Pulmonary artery endothelial cell (primary cell): ENCODE data around the gene CLCN7. TPM values are rescaled to one million over a fixed set of nuclear protein-coding genes. Genes with fewer than 3 reads are reported as not detected.

Experiments
- DNase-seq: peaks from one replicate; pipeline ENCODE4 v3.0.0-alpha.2; 2011; ENCODE audit warnings: low read depth, low spot score
- total RNA-seq: library from RNA; depleted of rRNA; stranded (reverse); fragments of >200 nt; gene quantifications from 2 replicates; pipeline ENCODE4 v1.2.3, GENCODE V29; 2014

CLCN7 gene, protein sequence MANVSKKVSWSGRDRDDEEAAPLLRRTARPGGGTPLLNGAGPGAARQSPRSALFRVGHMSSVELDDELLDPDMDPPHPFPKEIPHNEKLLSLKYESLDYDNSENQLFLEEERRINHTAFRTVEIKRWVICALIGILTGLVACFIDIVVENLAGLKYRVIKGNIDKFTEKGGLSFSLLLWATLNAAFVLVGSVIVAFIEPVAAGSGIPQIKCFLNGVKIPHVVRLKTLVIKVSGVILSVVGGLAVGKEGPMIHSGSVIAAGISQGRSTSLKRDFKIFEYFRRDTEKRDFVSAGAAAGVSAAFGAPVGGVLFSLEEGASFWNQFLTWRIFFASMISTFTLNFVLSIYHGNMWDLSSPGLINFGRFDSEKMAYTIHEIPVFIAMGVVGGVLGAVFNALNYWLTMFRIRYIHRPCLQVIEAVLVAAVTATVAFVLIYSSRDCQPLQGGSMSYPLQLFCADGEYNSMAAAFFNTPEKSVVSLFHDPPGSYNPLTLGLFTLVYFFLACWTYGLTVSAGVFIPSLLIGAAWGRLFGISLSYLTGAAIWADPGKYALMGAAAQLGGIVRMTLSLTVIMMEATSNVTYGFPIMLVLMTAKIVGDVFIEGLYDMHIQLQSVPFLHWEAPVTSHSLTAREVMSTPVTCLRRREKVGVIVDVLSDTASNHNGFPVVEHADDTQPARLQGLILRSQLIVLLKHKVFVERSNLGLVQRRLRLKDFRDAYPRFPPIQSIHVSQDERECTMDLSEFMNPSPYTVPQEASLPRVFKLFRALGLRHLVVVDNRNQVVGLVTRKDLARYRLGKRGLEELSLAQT
- total RNA-seq = 48.3 and 73.8 TPM in 2 replicates

DNA sequence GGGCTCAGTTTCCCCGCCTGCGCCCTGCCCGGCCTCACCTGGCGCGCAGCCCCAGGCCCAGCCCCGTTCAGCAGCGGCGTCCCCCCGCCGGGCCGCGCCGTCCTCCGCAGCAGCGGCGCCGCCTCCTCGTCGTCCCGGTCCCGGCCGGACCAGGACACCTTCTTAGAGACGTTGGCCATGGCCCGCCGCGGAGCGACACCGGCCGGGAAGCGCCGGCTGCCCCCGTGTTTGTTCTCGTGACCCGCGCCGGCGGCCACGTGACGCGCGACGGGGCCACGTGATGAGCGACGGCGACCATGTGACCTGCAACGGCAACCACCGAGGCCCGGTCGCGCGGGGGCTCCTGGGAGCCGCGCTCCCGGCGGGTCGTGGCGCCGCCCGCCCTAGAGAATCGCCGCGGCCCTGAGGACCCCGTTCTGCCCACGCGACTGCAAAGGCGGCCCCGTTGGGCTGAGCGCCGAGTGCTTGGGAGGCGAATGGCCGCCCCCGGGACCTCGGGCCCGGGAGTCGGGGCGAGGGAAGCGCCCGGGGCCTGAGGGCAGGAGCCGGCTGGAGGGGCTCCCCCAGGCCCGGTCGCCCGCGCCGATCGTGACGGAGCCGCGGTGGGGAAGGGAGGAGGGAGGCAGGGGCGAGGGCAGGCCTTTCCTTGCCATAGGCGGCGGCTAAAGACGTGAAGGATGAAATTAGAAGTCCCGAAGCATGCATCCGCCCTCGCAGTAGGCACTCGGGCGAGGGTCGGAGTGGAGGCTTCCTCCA, at the start of gene CLCN7:
CLCN7 (minus strand) TSS at position 233 of the 756 bp plus-strand sequence; CDS start at position 179, 54 bp downstream.
- DNase-seq = peak; percentile 47

DNA sequence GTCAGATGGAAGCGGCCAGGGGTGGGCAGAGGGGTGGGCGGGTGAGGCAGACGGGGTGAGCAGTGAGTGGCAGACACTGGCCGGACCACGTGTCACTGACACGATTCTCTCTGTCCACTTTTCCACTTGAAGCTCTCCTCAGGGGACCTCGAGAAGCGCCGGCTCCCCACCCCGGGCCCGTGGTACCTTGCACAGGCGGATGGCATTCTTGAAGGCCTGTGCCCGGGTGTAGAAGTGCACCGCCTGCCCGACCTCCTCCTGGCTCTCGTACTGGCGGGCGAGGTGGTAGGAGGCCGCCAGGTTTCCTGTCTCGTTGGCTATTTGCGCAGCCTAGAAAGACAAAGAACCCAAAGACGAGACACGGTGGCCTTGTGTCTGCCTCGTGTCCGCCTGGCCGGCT, 49.5 kb upstream of the CLCN7 start:
- DNase-seq = no peak

DNA sequence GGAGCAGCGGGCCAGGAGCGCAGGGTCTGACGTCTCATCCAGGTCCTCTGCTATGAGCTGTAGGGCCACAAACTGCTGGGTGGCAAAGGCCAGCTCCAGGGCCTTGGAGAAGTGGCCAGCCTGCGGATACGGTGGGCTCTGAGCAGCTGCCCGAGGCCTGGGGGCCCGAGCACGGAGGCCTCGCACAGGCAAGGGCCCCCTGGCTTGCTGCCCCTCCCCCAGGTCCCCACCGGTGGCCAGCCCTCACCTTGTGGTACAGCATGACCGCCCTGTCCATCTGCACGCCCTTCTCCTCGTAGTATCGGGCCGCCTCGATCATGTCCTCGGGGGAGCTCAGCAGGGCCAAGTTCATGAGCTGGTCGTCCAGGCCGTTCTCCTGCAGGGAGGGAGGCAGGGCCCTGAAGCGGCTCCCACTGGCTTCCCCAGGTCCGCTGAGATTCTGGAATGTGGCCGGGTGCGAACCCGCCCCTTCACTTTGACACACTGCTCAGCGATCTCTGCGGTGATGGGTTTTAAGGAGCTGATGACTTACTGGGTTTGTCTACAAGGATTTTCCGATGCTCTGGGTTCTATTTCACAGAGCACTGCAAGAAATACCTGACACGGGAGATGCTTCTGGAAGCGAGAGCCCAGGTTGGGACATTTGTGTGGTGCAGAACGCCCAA, 48.9 kb upstream of the CLCN7 start:
- DNase-seq = no peak

DNA sequence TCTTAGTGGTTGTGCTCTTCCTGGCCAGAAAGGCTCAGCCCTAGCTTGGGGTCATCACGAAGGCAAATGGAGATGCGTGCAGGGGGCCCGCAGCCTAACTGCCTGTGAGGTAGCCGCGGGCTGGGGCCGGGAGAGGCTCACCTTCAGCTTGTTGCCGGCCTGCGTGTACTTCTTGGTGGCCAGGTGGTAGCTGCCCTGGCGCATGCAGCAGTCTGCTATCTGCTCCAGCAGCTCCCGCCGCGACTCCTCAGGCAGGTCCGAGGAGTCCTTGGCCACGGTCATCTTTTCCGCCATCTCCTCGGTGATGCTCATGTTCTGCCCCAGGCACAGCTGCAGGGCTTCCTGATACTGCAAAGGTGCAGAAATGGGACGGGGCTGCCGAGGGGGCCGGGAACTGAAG, 45.6 kb upstream of the CLCN7 start:
- no peak for DNase-seq

DNA sequence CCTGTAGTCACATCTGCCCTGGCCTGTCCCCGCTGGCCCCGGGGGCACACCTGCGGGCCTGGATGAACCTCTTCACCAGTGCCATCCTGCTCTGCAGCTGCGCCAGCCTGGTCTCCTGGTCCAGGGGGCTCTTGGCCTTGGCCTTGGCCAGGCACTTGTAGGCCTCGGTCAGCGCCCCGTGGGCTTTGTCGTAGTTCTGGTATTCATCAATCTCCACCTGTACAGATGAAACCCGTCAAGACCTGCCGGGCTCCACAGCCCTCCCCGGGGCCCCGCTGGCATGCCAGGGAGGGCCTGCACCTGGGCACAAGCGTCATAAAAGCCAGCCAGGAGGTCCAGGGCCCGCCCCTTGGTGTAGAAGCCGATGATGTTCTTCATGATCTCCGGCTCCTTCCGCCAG, 45.0 kb upstream of the CLCN7 start:
- no peak for DNase-seq

DNA sequence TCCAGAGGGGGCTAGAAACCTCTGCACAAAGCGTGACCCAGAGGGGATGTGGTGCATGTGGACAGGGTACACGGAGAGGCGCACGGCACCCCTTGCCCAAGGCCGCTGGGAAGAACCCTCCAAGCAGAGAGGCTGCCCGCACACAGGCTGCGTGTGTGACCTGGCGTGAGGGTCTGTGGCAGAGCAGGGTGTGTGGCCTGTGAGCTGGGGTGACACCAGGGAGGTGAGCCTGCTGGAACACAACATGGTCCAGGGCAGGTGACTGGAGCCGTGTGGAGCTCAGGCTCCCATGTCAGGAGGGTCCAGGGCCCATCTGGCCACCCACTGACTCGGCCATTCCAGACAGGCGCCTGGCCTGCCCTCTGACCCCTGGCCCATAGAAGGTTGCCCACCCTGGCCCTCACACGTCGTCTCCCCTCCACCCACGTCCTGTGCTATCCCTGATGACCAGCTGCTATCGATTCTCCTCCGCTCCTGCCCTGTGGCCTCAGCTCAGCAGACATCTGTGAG, 43.9 kb upstream of the CLCN7 start:
- no peak for DNase-seq

DNA sequence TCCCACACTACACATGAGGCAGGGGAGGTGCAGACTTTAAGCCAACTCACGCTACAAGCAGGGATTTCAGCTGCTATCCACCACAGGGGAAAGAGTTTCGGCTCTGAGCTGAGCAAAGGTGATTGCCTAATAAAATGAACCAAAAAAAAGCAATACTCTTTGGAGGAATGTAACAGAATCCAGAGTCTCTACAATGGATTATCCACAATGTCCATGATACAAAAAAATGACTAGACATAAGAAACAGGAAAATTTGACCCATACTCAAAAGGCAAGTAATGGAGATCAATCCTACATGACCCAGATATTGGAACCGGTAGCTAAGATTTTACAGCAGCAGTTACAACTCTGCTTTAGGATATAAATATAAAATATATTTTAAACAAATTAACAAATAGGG, 39.7 kb upstream of the CLCN7 start:
- no peak for DNase-seq

DNA sequence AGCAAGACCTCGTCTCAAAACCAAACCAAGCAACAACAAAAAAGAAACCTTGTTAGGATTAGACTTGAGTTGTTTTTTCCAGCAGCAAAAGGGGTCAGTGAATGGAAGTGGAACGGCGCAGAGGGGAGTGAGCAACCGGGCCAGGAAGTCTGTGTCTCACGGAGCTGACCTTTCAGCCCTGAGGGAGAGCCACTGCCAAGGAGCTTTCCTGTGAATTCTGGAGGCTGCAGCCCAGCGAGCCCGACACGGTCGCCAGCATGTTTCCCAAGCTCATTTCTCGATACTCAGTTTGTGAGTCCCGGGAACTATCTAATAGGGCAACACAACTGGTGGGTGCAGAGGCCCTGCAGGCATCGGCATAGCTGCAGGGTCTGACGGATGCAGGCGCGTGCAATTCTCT, 37.9 kb upstream of the CLCN7 start:
- DNase-seq = no peak

DNA sequence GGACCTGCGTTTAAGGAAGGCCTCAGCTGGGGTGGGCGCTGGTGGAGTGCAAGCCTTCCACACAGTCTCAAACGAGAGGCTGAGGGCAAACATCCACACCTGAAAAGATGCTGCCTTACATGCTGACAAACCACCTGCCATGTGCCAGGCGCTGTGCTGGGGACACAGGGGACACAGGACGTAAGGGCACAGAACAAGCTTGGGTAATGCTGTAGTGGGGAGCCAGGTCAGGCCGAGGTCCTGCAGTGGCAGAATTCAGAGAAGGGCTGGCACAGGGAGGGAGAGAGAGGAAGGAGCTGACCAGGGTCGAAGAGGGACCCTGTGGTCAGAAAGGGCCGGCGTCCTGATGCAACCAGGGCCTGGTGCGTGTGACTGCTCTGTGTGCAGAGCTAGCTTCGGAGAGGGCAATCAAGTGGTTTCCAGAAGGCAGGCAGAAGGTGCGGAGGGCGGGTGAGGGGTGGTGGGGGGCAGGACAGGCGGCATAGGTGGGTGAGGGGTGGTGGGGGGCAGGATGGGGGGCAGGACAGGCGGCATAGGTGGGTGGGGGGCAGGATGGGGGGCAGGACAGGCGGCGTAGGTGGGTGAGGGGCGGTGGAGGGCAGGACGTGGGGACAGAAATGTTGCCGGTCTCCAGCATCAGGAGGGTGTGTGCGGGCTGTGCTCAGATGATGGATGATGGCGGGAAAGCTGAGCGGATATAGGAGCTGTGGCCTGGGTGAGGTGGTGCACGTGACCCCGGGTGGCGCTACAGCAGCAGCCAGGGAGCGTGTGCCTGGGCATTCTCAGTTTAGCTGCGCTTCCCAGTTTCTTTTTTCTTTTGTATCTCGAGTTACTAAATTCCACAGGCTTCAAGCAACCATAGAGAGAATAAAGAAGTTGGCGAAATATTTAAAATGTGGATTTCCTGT, 37.1 kb upstream of the CLCN7 start:
- DNase-seq = no peak

DNA sequence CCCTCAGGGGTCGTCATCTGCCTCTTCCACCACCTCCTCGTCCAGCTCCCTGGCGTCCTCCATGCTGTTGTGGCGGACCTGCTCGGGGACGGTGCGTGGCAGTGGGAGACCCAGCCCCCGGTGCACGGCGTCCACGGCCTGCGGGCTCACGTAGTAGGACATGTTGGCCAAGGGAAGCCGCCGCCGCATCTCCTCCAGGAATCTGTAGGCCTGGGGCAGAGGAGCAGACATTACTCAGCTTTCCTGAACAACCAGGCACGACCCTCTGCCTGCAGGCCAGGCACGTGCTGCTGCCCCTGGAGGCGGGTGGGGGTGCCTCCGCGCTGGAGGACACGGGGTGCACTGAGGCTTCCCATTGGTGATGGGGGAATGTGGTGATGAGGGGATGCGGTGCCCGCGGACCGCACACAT, 36.1 kb upstream of the CLCN7 start:
- no peak for DNase-seq

DNA sequence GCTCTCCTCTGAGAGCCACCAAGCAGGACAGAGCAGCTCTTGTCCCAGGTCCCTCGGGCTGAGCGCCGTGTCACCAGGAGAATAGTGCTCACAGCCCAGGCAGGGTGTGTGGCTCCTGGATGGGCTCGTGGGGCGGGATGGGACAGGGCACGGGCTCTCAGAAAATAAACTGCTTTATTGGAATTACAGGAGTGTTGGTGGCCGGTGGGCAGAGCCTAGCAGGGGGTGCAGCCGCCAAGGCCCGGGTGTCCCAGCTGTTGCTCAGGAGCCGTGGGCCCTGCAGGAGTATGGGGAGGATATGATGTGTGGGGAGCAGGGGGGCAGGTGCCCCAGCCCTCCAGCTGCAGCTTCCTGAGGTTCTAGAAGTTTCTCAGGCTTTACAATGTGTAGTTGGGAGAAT, 35.4 kb upstream of the CLCN7 start:
- no peak for DNase-seq

DNA sequence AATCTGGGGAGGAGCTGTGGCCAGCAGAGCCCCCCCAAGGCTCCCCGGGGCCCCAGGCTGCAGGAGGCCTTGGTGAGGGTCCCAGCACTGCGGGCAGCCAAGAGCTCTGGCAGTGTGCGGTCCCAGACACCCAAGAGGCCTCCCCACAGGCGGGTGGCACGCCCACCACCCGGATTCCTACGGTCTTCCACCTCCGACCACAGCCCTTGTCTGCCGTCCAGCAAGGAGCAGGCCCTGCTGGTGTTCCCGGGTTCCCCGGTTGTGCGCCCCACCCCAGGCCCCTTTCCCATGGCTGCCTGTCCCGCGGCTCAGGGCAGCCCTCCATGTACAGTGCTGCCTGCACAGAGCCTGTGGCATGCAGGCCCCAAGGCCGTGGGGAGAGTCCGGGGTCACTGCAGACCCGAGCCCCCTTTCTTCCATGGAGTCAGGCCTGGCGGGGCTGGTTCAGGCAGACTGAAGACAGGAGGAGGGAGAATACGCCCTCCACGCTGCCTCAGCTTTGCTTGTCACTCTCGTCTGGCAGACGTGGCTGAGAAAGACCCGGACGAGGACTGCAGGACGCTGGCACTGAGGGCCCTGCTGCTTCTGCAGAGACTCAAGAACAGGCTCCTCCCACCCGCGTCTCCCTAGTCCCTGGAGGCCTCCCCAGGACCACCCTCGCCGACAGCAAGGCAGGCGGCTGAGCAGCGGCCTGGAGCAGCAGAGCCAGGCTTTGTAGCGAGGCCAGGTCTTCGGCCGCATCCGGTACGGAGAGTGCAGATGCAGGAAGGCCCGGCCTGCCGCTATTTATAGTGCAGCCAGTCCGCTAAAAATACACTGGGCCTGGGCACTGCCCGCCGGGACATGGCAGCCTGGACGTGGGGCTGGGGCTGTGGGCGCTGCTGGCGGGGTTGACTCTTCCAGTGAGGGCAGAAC, 34.7 kb upstream of the CLCN7 start:
- no peak for DNase-seq

DNA sequence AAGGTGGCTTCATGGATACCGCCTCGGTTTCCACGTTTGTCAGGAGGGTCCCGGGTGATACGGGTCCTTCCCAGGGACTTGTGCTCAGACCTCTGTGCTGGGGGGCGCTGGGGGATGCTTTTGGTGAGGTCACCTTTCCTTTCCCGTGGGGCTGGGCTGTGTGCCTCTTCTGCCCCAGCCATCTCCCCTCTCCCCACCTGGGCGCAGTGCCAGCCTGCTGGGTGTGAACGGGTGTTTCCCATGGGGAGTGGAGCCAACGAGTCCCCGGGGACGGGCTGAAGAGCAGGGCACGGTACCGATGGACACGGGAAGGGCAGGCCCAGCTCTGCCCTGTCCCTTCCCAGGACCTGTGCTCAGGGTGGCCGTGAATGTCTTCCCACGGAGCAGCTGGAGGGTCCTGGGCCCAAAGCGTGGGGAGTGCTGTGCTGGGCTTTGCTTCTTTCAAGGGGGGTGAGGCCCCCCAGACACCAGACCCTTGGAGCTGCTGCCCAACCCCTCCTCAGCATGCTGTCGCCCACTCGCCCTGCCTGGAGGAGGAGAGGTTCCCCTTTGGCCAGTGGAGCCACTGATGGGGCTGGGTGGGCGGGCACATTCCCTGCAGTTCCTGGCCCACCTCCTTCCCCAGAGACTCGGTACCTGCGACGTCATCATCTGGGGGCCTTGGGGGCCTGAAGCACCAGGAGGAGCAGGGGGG, 33.8 kb upstream of the CLCN7 start:
- DNase-seq = no peak

DNA sequence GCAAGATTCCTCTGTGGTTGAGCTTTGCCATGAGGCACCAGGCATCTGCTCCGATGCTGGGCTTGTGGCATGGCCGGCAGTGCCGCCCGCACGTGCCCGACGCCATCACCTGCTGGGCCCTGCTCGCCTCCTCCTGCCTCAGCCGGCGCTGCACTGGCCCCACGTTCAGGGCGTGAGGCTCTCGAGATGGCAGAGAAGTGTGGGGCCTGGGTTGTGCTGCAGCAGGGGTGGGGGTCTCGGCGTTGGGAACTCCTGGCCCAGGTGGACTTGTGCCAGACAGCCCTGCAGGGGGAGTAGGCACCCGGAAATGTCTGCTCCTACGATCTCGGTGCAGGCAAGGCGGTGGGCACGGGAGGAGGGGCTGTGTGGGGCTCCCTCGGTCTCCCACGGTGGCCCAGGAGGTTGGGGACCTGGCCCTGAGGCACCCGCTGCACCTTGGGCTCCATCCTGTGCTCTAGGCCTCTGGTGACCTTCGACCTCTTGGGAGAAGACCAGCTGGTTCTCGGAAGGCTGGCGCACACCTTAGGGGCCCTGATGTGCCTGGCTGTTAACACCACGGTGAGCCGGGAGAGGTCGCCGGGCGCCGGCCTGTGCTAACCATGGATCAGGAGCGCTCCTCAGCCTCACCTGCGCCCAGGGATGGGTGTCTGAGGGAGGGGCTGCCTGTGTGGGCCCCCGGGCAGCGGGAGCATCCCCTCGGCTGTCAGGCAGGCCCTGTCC, 31.8 kb upstream of the CLCN7 start:
- no peak for DNase-seq

DNA sequence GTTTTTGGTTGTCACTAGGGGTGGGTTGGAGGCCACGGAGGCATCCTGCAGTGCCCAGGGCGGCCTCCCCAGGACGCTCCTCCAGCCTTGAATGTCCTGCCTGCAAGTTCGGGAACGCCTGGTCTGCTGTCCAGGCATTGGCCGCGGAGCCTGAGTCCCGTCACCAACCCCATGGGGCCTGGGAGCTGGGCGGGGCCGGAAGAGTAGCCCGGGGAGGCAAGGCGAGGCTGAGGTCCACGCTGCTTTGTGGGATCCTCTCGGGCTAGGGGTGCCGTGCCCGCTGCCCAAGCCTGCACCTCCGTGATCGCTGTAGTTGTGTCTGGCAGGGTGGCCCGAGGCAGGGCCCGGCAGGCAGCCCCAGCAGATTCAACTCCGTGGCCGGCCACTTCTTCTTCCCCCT, 31.1 kb upstream of the CLCN7 start:
- DNase-seq = no peak

DNA sequence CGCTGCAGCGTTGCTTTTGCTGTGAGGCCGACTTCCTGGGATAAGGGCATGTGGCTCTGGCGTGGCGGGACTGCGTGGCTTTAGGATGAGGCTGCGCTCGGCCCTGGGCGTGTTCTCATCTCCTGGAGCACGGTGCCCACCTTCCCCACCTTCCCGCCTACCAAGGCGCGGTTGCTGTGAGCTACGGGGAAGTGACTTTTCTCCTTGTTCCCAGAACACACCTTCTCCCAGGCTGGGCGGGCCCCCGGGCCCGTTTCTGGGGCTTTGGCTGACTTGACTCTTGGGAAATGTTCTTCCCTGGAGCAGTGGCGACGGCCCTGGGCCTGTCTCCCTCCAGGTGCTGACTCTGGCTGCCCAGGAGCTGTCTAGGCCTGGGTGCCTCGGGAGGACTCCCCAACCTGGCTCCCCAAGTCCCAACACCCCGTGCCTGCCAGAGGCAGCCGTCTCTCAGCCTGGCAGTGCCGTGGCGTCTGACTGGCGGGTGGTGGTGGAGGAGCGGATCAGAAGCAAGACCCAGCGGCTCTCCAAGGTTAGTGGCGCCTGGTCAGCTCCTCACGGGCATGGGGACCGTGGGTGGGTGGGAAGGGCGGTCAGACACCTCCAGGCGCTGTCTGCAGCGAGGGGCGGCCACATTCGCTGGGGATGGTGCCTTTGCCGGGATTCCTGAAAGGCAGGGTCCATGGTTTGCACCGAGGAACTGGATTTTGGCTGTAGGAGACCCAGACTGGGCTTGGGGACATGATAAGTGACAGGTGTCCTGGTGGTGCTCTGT, 30.4 kb upstream of the CLCN7 start:
- no peak for DNase-seq
